ENCODE results near the gene SNX2. TPM values are rescaled to one million over a fixed set of nuclear protein-coding genes. Genes with fewer than 3 reads are reported as not detected.

The SNX2 gene
- total RNA-seq, 2 experiments from 2014 or later: 42.0 to 48.3 TPM

- ATAC-seq: peak; percentile 74
- Mint-ChIP-seq H3K9me3 (no peaks in the 10 kb centered on the region), H3K27ac (no peak overlapping the region), H3K4me3 (no peak overlapping the region), H3K4me1 (ENCODE audit: low read depth) (no peaks in the 10 kb centered on the region), H3K36me3 (ENCODE audit: low read depth) (no peaks in the 10 kb centered on the region), H3K27me3 (peaks cover 5% of the 10 kb centered on the region)
- ChIA-PET CTCF (no interaction called here), POLR2A (interaction anchor here (0.5 kb wide), 1 partner anchor 57 kb away, joined by 3 read pairs; no protein-coding TSS in a partner anchor)
- intact Hi-C loops (cut with micrococcal nuclease): no loop called here
- peak; percentile 16 for DNase-seq
- no peak for TF ChIP-seq CTCF (IDR thresholded peaks at IDR 0.05)
Observed at GRCh38 chr5:122864400-122864799, 89.5 kb downstream of the SNX2 start.

GRCh38 chr5:122864842-122865241 is 90.0 kb downstream of the SNX2 start:
- DNase-seq (no peak), ATAC-seq (no peak)
- Mint-ChIP-seq H3K27ac (no peak overlapping the region), H3K36me3 (ENCODE audit: low read depth) (no peaks in the 10 kb centered on the region), H3K27me3 (peaks cover 5% of the 10 kb centered on the region), H3K4me3 (no peak overlapping the region), H3K4me1 (ENCODE audit: low read depth) (no peaks in the 10 kb centered on the region), H3K9me3 (no peaks in the 10 kb centered on the region)
- CTCF ChIA-PET: no interaction called here
- intact Hi-C loops (cut with micrococcal nuclease): no loop called here
- no peak for TF ChIP-seq CTCF (IDR thresholded peaks at IDR 0.05)
- POLR2A ChIA-PET: no interaction called here

GRCh38 chr5:122870219-122870856 is 95.5 kb downstream of the SNX2 start:
- Mint-ChIP-seq H3K4me1 (ENCODE audit: low read depth) (no peaks in the 10 kb centered on the region), H3K36me3 (ENCODE audit: low read depth) (no peaks in the 10 kb centered on the region), H3K4me3 (no peak overlapping the region), H3K27ac (no peak overlapping the region), H3K27me3 (no peaks in the 10 kb centered on the region), H3K9me3 (no peaks in the 10 kb centered on the region)
- ATAC-seq: no peak
- DNase-seq: no peak
- TF ChIP-seq CTCF (IDR thresholded peaks at IDR 0.05): no peak
- intact Hi-C loops (cut with micrococcal nuclease): no loop called here
- CTCF ChIA-PET: no interaction called here
- POLR2A ChIA-PET: no interaction called here

- Mint-ChIP-seq H3K27ac (no peak overlapping the region), H3K4me3 (no peak overlapping the region), H3K27me3 (peaks cover 1% of the 10 kb centered on the region), H3K36me3 (ENCODE audit: low read depth) (no peaks in the 10 kb centered on the region), H3K4me1 (ENCODE audit: low read depth) (no peaks in the 10 kb centered on the region), H3K9me3 (no peaks in the 10 kb centered on the region)
- POLR2A ChIA-PET: no interaction called here
- DNase-seq (no peak), ATAC-seq (no peak)
- TF ChIP-seq CTCF (IDR thresholded peaks at IDR 0.05): no peak
- CTCF ChIA-PET: no interaction called here
- intact Hi-C loops (cut with micrococcal nuclease): no loop called here
Observed at GRCh38 chr5:122871661-122872060, 96.8 kb downstream of the SNX2 start.

GRCh38 chr5:122874179-122874875 is 99.4 kb downstream of the SNX2 start:
- intact Hi-C loops (cut with micrococcal nuclease): no loop called here
- no peaks in the 10 kb centered on the region for H3K4me1 Mint-ChIP-seq (ENCODE audit: low read depth)
- no peaks in the 10 kb centered on the region for H3K36me3 Mint-ChIP-seq (ENCODE audit: low read depth)
- TF ChIP-seq CTCF (IDR thresholded peaks at IDR 0.05): no peak
- DNase-seq (no peak), ATAC-seq (no peak)
- no peaks in the 10 kb centered on the region for H3K9me3 Mint-ChIP-seq
- ChIA-PET CTCF (no interaction called here), POLR2A (no interaction called here)
- H3K27me3 Mint-ChIP-seq: peaks cover 4% of the 10 kb centered on the region
- no peak overlapping the region for H3K27ac Mint-ChIP-seq
- H3K4me3 Mint-ChIP-seq: no peak overlapping the region

Data from activated CD8-positive, alpha-beta T cell treated with anti-CD3 and anti-CD28 coated beads for 36 hours (primary cell).